Smooth muscle cell (in vitro differentiated cells): Measurements from ENCODE around the gene TADA3. TPM values are rescaled to one million over a fixed set of nuclear protein-coding genes. Genes with fewer than 3 reads are reported as not detected.

ENCODE experiments used
- DNase-seq: peaks from one replicate; lab custom pipeline; 2025; ENCODE audit not compliant: unreplicated experiment; lab: John Stamatoyannopoulos, UW
- H2AFZ ChIP-seq: fragments of 200-600 bp; sonication (generic); 2 replicates; pipeline ENCODE4 v1.6.0; 2016; ENCODE audit warnings: antibody characterized with exemption, low read depth, mild to moderate bottlenecking
- H3F3A ChIP-seq: fragments of 200-600 bp; sonication (generic); 2 replicates; pipeline ENCODE4 v1.6.0; 2017; ENCODE audit warnings: antibody characterized with exemption, low read depth
- H3K27ac ChIP-seq: fragments of 200-600 bp; sonication (generic); 2 replicates; pipeline ENCODE4 v1.5.1; 2016; ENCODE audit warnings: low read depth, mild to moderate bottlenecking
- H3K27me3 ChIP-seq: fragments of 200-600 bp; sonication (generic); 2 replicates; pipeline ENCODE4 v1.6.1; 2016; ENCODE audit warnings: low read depth, mild to moderate bottlenecking
- H3K36me3 ChIP-seq: fragments of 200-600 bp; sonication (generic); 2 replicates; pipeline ENCODE4 v1.5.1; 2016; ENCODE audit warnings: low read depth
- H3K4me1 ChIP-seq: fragments of 200-600 bp; sonication (generic); 2 replicates; pipeline ENCODE4 v1.5.1; 2016; ENCODE audit warnings: low read depth
- H3K4me2 ChIP-seq: fragments of 200-600 bp; sonication (generic); 2 replicates; pipeline ENCODE4 v1.6.0; 2016; ENCODE audit warnings: mild to moderate bottlenecking
- H3K4me3 ChIP-seq: fragments of 200-600 bp; sonication (generic); 2 replicates; pipeline ENCODE4 v1.5.1; 2016; ENCODE audit warnings: mild to moderate bottlenecking
- H3K79me2 ChIP-seq: fragments of 200-600 bp; sonication (generic); 2 replicates; pipeline ENCODE4 v1.6.0; 2016; ENCODE audit warnings: low read depth, mild to moderate bottlenecking
- H3K9ac ChIP-seq: fragments of 200-600 bp; sonication (generic); 2 replicates; pipeline ENCODE4 v1.6.0; 2016; ENCODE audit warnings: low read depth
- H3K9me3 ChIP-seq: fragments of 200-600 bp; sonication (generic); replicated peaks from 2 replicates; pipeline ENCODE4 v1.5.1; 2016; ENCODE audit warnings: low read depth
- H4K20me1 ChIP-seq: fragments of 200-600 bp; sonication (generic); 2 replicates; pipeline ENCODE4 v1.6.0; 2016; ENCODE audit warnings: low read depth
- CTCF ChIP-seq: fragments of 200-600 bp; sonication (generic); IDR thresholded peaks from 2 replicates; pipeline ENCODE4 v1.5.1; 2017; ENCODE audit warnings: borderline replicate concordance, mild to moderate bottlenecking, antibody characterized with exemption; ENCODE audit not compliant: insufficient read depth, poor library complexity, severe bottlenecking
- WGBS: methylation state at CpG from one replicate; pipeline ENCODE4 v1.1.7; 2016; ENCODE audit warnings: low lambda C conversion rate; 5-methylcytosine and 5-hydroxymethylcytosine counted together
- polyA plus RNA-seq: library from polyadenylated mRNA; unstranded; fragments of >200 nt; fragmentation: Nextera tagmentation; extraction: Ambion mirVana; gene quantifications from 2 replicates; pipeline ENCODE4 v1.2.1, GENCODE V29; 2016
- total RNA-seq: library from RNA; depleted of rRNA; stranded (reverse); fragments of >200 nt; gene quantifications from 2 replicates; pipeline ENCODE4 v1.2.3, GENCODE V29; 2014

TADA3 gene
- total and polyA plus RNA-seq, 2 experiments from 2014 or later = 51.8 to 79.6 TPM

GRCh38 chr3:9817436-9817835 lies 25.2 kb upstream of the TADA3 start:
- no peak for DNase-seq
- Histone ChIP-seq H4K20me1 (no peaks in the 10 kb centered on the region), H3K27me3 (no peaks in the 10 kb centered on the region), H3K27ac (no peak overlapping the region), H3K79me2 (no peaks in the 10 kb centered on the region), H3F3A (no peaks in the 10 kb centered on the region), H3K4me1 (no peaks in the 10 kb centered on the region), H3K36me3 (no peaks in the 10 kb centered on the region), H3K4me2 (no peak overlapping the region), H3K9ac (no peak overlapping the region), H3K4me3 (no peak overlapping the region), H2AFZ (no peak overlapping the region), H3K9me3 (no peaks in the 10 kb centered on the region)
- no peak for TF ChIP-seq CTCF
- WGBS = 83% methylated on average over 6 of the region's 6 CpGs

- no peak overlapping the region for H2AFZ ChIP-seq
- no peak overlapping the region for H3K4me2 ChIP-seq
- 96% methylated on average over 9 of the region's 9 CpGs for WGBS
- no peak for DNase-seq
- H3K4me1 ChIP-seq = peaks cover under 1% of the 10 kb centered on the region
- H3F3A ChIP-seq = no peaks in the 10 kb centered on the region
- no peaks in the 10 kb centered on the region for H3K9me3 ChIP-seq
- H3K27me3 ChIP-seq = no peaks in the 10 kb centered on the region
- H4K20me1 ChIP-seq = no peaks in the 10 kb centered on the region
- no peaks in the 10 kb centered on the region for H3K79me2 ChIP-seq
- H3K36me3 ChIP-seq = no peaks in the 10 kb centered on the region
- no peak overlapping the region for H3K9ac ChIP-seq
- no peak for TF ChIP-seq CTCF
- H3K4me3 ChIP-seq = no peak overlapping the region
- no peak overlapping the region for H3K27ac ChIP-seq
Observed at GRCh38 chr3:9815986-9816385, 23.7 kb upstream of the TADA3 start.

- Histone ChIP-seq H4K20me1 (no peaks in the 10 kb centered on the region), H2AFZ (no peak overlapping the region), H3K27me3 (no peaks in the 10 kb centered on the region), H3K4me1 (peaks cover 13% of the 10 kb centered on the region), H3K9me3 (no peaks in the 10 kb centered on the region), H3K4me2 (no peak overlapping the region), H3K27ac (no peak overlapping the region), H3K9ac (no peak overlapping the region), H3K4me3 (no peak overlapping the region), H3K79me2 (no peaks in the 10 kb centered on the region), H3K36me3 (no peaks in the 10 kb centered on the region), H3F3A (peaks cover 13% of the 10 kb centered on the region)
- TF ChIP-seq CTCF = no peak
- no peak for DNase-seq
- WGBS = 98% methylated on average over 9 of the region's 9 CpGs
Observed at GRCh38 chr3:9812870-9813483, 20.7 kb upstream of the TADA3 start.

- no peaks in the 10 kb centered on the region for H3K79me2 ChIP-seq
- H3K4me3 ChIP-seq = peak overlapping the region; percentile 70
- 83% methylated on average over 10 of the region's 10 CpGs for WGBS
- no peaks in the 10 kb centered on the region for H3K27me3 ChIP-seq
- H3K9ac ChIP-seq = peak overlapping the region; percentile 37
- peaks cover 23% of the 10 kb centered on the region for H3F3A ChIP-seq
- H3K27ac ChIP-seq = no peak overlapping the region
- no peaks in the 10 kb centered on the region for H4K20me1 ChIP-seq
- TF ChIP-seq CTCF = no peak
- no peak overlapping the region for H2AFZ ChIP-seq
- DNase-seq = no peak
- no peaks in the 10 kb centered on the region for H3K36me3 ChIP-seq
- H3K9me3 ChIP-seq = no peaks in the 10 kb centered on the region
- peak overlapping the region; percentile 94 for H3K4me2 ChIP-seq
- H3K4me1 ChIP-seq = peaks cover 13% of the 10 kb centered on the region
Observed at GRCh38 chr3:9810846-9811245, 18.6 kb upstream of the TADA3 start.
